Activated T-cell treated with anti-CD3 and anti-CD28 coated beads for 48 hours (primary cell): Measurements from ENCODE around the gene CALR.
"Not testable (repeated sequence)": the region's sequence is repeated elsewhere in the genome, so short reads cannot be mapped to it uniquely, and the experiment has no call there.

Source experiments
- DNase-seq: peaks from one replicate; pipeline ENCODE4 v3.0.0-alpha.2; 2020; ENCODE audit warnings: low read depth

The CALR gene

GRCh38 chr19:12933287-12934072 lies 4.9 kb upstream of the CALR start, which contains the start of gene FARSA:
FARSA (minus strand) TSS chr19:12933711; CDS start chr19:12933696, 15 bp downstream.
- peak; percentile 88 for DNase-seq

GRCh38 chr19:12935071-12935470 lies 3.3 kb upstream of the CALR start:
- no peak for DNase-seq

DNA sequence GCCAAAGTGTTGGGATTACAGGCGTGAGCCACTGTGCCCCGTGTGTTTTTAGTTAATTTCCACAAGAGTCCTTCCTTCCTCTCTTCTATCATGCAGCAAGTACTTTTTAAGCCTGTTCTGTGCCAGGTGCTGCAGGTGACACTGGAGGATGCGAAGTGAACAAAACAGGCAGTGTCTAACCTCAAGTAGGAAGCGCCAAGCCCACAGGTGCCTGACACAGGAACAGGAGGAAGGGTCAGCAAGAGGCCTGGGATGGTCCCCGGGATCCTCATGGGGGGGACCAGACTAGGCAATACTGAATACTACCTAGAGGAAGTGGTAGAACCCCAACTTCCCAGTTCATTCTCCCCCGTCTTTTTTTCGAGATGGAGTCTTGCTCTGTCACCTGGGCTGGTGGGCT lies 1.8 kb upstream of the CALR start:
- DNase-seq = no peak

DNA sequence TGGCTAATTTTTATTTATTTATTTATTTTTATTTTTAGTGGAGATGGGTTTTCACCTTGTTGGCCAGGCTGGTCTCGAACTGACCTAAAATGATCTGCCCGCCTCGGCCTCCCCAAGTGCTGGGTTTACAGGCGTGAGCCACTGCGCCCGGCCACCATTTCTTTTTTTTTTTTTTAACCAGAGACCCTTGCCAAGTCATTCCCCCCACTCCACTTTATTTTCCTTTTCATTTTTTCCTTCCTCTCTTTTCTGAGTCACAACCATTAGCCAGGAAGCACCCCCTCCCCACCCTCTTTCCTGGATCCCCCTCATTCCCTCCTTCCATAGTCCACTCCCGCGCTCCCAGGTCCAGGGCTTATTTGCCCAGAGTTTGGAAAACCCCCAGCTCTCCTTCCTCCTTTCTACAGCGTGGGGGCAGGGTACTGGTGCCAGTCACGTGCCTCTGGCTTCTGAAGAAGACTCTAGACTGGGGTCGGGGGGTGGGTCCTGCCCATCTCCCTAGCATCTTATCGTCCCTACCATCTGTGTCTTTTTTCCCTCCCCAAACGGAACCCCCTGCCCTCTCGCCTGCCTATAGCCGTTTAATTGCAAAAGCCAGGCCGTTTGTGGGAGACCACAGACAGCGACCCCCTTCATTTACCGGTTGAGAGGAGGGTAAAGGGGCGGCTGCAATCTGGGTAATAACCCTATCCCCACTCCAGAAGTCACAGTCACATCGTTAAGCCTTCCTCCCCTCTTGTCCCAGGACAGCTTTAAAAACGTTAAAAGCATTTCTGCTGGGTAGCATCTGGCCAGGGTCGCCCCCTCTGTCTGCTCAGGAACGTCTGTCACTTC lies 1.1 kb upstream of the CALR start:
- DNase-seq = no peak

DNA sequence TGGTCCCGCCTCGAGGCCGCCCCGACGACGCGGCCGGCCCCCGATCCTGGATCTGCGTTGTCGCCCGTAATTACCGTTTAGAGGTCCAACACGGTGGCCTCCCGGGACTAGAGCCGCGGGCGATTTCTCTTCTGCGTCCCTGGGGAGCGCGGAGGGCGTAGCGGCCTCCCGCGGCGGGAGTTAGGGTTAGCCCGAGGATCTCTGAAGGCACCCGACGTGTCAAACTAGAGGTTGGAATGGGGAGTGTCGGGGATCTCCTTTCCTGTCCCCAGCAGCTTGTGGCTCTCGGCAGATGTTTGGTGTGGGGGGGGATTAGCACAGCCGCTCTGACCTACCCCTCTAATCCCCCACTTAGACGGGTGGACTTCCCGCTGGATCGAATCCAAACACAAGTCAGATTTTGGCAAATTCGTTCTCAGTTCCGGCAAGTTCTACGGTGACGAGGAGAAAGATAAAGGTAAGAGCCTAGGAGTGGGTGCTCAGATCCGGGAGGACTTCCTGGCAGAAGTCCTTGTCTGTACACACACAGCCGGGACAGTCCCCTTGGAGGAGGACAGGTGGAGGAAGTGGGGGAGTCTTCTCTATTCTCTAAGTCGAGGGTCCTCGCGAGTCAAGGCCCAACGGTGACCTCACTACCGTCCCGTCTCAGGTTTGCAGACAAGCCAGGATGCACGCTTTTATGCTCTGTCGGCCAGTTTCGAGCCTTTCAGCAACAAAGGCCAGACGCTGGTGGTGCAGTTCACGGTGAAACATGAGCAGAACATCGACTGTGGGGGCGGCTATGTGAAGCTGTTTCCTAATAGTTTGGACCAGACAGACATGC lies 581 bp downstream of the CALR start:
- no peak for DNase-seq

GRCh38 chr19:12939975-12940423 lies 1.6 kb downstream of the CALR start:
- no peak for DNase-seq

DNA sequence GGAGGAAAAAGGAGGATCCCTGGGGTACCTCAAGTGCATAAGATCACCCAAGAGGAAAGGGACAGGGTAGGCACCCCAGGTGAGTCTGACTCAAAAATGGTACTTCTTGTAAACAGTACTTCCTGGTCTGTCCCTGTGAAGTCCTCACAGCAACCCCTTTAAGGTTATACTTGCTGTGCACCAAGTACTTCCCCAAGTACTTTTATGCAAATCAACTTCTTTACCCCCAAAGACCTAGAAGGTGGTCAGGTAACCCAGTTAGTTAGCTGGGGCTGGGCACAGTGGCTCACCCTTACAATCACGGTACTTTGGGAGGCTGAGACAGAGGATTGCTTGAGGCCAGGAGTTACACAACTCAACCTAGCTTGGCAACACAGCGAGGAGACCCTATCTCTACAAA lies 2.5 kb downstream of the CALR start:
- no peak for DNase-seq

DNA sequence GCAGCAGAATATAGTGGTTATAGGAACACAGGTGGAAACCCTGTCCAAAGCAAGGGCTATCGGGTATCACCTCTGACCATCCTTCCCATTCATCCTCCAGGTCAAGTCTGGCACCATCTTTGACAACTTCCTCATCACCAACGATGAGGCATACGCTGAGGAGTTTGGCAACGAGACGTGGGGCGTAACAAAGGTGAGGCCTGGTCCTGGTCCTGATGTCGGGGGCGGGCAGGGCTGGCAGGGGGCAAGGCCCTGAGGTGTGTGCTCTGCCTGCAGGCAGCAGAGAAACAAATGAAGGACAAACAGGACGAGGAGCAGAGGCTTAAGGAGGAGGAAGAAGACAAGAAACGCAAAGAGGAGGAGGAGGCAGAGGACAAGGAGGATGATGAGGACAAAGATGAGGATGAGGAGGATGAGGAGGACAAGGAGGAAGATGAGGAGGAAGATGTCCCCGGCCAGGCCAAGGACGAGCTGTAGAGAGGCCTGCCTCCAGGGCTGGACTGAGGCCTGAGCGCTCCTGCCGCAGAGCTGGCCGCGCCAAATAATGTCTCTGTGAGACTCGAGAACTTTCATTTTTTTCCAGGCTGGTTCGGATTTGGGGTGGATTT lies 5.1 kb downstream of the CALR start:
- DNase-seq = no peak

- DNase-seq = no peak
These were observed 5.8 kb downstream of the CALR start for GRCh38 chr19:12944104-12944674.

GRCh38 chr19:12945479-12946091 lies 7.2 kb downstream of the CALR start, which contains the start of gene RAD23A:
RAD23A (plus strand) TSS chr19:12945862; CDS start chr19:12945949, 87 bp downstream.
- peak; percentile 99 for DNase-seq

- DNase-seq = peak; percentile 55
These were observed 7.8 kb downstream of the CALR start for GRCh38 chr19:12946092-12946721.

GRCh38 chr19:12946731-12947496 lies 8.5 kb downstream of the CALR start:
- no peak for DNase-seq

- DNase-seq = no peak
These were observed 9.5 kb downstream of the CALR start for GRCh38 chr19:12947702-12948611.

GRCh38 chr19:12948612-12949362 lies 10.4 kb downstream of the CALR start:
- no peak for DNase-seq

DNA sequence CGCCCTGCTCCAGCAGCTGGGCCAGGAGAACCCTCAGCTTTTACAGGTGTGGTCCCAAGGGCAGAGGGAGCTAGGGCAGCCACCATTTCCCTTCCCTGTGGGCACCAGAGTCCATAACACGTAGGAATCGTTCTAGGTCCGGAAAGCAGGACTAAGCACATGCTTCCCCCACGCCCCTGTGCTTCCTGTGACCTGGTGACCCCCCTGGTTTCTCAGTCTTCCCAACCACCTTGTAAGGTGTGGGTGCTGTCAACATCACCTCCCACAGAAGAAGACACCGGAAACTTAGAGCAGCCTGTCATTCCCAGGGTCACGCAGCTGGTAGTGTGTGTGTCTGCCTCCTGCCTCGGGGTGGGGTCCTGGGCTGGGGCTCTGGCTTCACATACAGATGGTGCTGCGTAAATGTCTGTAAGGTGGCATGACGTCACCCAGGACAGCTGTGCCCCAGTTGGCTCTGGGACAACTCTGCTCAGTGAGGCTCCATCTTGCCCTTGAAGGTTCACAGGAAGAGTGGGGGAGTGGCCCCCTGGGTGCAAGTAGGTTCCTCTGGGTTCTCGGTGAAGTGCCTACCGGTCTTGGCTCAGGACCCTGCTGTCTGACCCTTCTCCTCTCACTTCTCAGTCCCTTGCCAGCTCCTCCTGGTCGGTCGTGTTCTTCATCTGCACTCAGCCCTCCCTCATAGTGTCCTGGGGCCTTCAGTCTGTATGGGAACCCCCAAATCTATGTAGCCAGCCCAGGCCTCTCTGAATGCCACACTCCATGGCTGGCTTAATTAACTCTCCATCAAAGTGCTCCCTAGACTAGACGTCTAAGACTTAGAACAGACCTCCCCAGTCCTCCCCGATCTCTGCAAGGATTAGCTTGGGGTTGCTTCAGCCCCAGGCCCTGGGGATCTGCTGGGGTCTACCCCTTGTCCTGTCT lies 11.2 kb downstream of the CALR start:
- DNase-seq = no peak

DNA sequence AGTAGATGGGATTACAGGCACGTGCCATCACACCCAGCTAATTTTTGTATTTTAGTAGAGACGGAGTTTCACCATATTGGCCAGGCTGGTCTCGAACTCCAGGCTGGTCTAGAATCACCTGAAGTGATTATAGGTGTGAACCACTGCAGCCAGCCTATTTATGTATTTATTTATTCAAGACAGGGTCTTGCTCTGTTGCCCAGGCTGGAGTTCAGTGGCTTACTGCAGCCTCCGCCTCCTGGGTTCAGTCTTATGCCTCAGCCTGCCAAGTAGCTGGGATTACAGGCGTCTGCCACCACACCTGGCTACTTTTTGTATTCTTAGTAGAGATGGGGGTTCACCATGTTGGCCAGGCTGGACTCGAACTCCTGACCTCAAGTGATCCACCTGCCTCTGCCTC lies 13.6 kb downstream of the CALR start:
- DNase-seq = not testable (repeated sequence)
